VCaP (cell line): ENCODE measurements around the gene ADGRG6.

Source experiments
- H3K27ac ChIP-seq: fragments of 450-650 bp; 2 replicates; pipeline ENCODE4 v1.5.1; 2017
- CTCF ChIP-seq: fragments of 450-650 bp; conservative IDR thresholded peaks from 2 replicates; pipeline ENCODE4 v1.5.1; 2017; ENCODE audit warnings: mild to moderate bottlenecking, moderate library complexity

Gene ADGRG6

GRCh38 chr6:142412658-142413057 is 110.9 kb downstream of the ADGRG6 start:
- no peak for TF ChIP-seq CTCF
- H3K27ac ChIP-seq, result no peak overlapping the region

- no peak overlapping the region for H3K27ac ChIP-seq
- no peak for TF ChIP-seq CTCF
Measured at GRCh38 chr6:142413111-142413510, 111.3 kb downstream of the ADGRG6 start.

- TF ChIP-seq CTCF, result no peak
- H3K27ac ChIP-seq, result no peak overlapping the region
Measured at GRCh38 chr6:142414462-142415250, 112.8 kb downstream of the ADGRG6 start.

GRCh38 chr6:142416179-142416578 is 114.4 kb downstream of the ADGRG6 start:
- no peak overlapping the region for H3K27ac ChIP-seq
- TF ChIP-seq CTCF, result no peak

GRCh38 chr6:142416686-142417085 is 114.9 kb downstream of the ADGRG6 start:
- TF ChIP-seq CTCF, result no peak
- H3K27ac ChIP-seq, result no peak overlapping the region

GRCh38 chr6:142417331-142417750 is 115.5 kb downstream of the ADGRG6 start:
- TF ChIP-seq CTCF, result no peak
- H3K27ac ChIP-seq, result no peak overlapping the region

GRCh38 chr6:142419071-142419470 is 117.3 kb downstream of the ADGRG6 start:
- no peak for TF ChIP-seq CTCF
- no peak overlapping the region for H3K27ac ChIP-seq
